ENCODE measurements around the gene WIPF2.

GRCh38 chr17:40253565-40253964, 34.5 kb downstream of the WIPF2 start:
- TF ChIP-seq CTCF (IDR thresholded peaks at IDR 0.05), result no peak
- no peak for TF ChIP-seq EZH2 (IDR thresholded peaks at IDR 0.05; ENCODE audit: borderline replicate concordance, insufficient read depth, low read depth, low read length, poor library complexity, severe bottlenecking)
